PC-3 (cell line): Measurements from ENCODE around the gene CXCL11. TPM values are rescaled to one million over a fixed set of nuclear protein-coding genes. Genes with fewer than 3 reads are reported as not detected.
A peak's percentile ranks its signal among the peaks of the same experiment; 100 is the strongest.

ENCODE experiments used
- ATAC-seq: fragments of 200-7000 bp; cut with Tn5 transposase; 2 replicates; pipeline ENCODE4 v1.9.1; 2020; ENCODE audit warnings: mild to moderate bottlenecking, moderate library complexity
- BruUV-seq: library from RNA; stranded (reverse); fragments of 400-500 nt; replicated peaks from 2 replicates; lab custom pipeline; 2021; lab: Mats Ljungman, UMichigan
- CTCF ChIA-PET: fragments of 300-600 bp; sonication (Branson Sonifier 250); formaldehyde crosslinking; loops from one replicate; lab custom pipeline; 2022; ENCODE audit warnings: antibody characterized with exemption; lab: Charles Lee
- POLR2A ChIA-PET: fragments of 300-600 bp; sonication (Branson Sonifier 250); formaldehyde crosslinking; loops from one replicate; lab custom pipeline; 2022; ENCODE audit warnings: antibody characterized with exemption; ENCODE audit not compliant: unreplicated experiment; lab: Charles Lee
- DNase-seq: peaks from one replicate; pipeline ENCODE4 v3.0.0-alpha.2; 2015
- H2AFZ ChIP-seq: fragments of 300-600 bp; sonication (generic); 2 replicates; pipeline ENCODE4 v1.6.0; 2016; ENCODE audit warnings: antibody characterized with exemption, low read length
- H3F3A ChIP-seq: fragments of 300-600 bp; sonication (generic); one replicate; pipeline ENCODE4 v1.6.0; 2017; ENCODE audit warnings: antibody characterized with exemption, low read length, control low read depth, mild to moderate bottlenecking; ENCODE audit not compliant: unreplicated experiment
- H3K27ac ChIP-seq: fragments of 300-600 bp; sonication (generic); 2 replicates; pipeline ENCODE4 v1.5.1; 2016; ENCODE audit warnings: mild to moderate bottlenecking, low read length
- H3K27me3 ChIP-seq: fragments of 300-600 bp; sonication (generic); 2 replicates; pipeline ENCODE4 v1.6.1; 2016; ENCODE audit warnings: low read length, mixed read lengths
- H3K36me3 ChIP-seq: fragments of 300-600 bp; sonication (generic); 2 replicates; pipeline ENCODE4 v1.6.1; 2016; ENCODE audit warnings: low read depth, mixed run types, low read length, mixed read lengths
- H3K4me1 ChIP-seq: fragments of 300-600 bp; sonication (generic); 2 replicates; pipeline ENCODE4 v1.5.1; 2016; ENCODE audit warnings: low read length; ENCODE audit not compliant: insufficient read depth
- H3K4me2 ChIP-seq: fragments of 300-600 bp; sonication (generic); 2 replicates; pipeline ENCODE4 v1.6.0; 2016; ENCODE audit warnings: low read length
- H3K4me3 ChIP-seq: fragments of 300-600 bp; sonication (generic); 2 replicates; pipeline ENCODE4 v1.5.1; 2016; ENCODE audit warnings: mild to moderate bottlenecking, low read length, mixed read lengths
- H3K79me2 ChIP-seq: fragments of 300-600 bp; sonication (generic); 2 replicates; pipeline ENCODE4 v1.6.1; 2017; ENCODE audit warnings: low read length, mixed read lengths
- H3K9ac ChIP-seq: fragments of 300-600 bp; sonication (generic); 2 replicates; pipeline ENCODE4 v1.6.0; 2016; ENCODE audit warnings: mild to moderate bottlenecking, low read length
- H3K9me2 ChIP-seq: fragments of 300-600 bp; sonication (generic); replicated peaks from 2 replicates; pipeline ENCODE4 v1.6.1; 2016; ENCODE audit warnings: mixed run types, low read length, mixed read lengths
- H3K9me3 ChIP-seq: fragments of 300-600 bp; sonication (generic); 2 replicates; pipeline ENCODE4 v1.6.1; 2016; ENCODE audit warnings: low read length, mixed read lengths
- H4K20me1 ChIP-seq: fragments of 300-600 bp; sonication (generic); 2 replicates; pipeline ENCODE4 v1.6.1; 2016; ENCODE audit warnings: low read length, mixed read lengths
- EZH2 ChIP-seq: fragments of 300-600 bp; sonication (generic); IDR thresholded peaks from one replicate; pipeline ENCODE4 v1.6.1; 2017; ENCODE audit warnings: antibody characterized with exemption, mild to moderate bottlenecking, low read length; ENCODE audit not compliant: unreplicated experiment
- EZH2phosphoT487 ChIP-seq: fragments of 300-600 bp; sonication (generic); IDR thresholded peaks from 2 replicates; pipeline ENCODE4 v1.6.1; 2018; ENCODE audit warnings: mild to moderate bottlenecking, antibody characterized with exemption, low read length, borderline replicate concordance
- intact Hi-C: fragments of 100-400 bp; cut with micrococcal nuclease; formaldehyde crosslinking; loops from 2 replicates; pipeline ENCODE4 v1.9.0; 2023
- total RNA-seq: library from RNA; depleted of rRNA; stranded (reverse); fragments of >200 nt; gene quantifications from 2 replicates; pipeline ENCODE4 v1.2.3, GENCODE V29; 2014
- TF ChIP-seq, protein P1 (sequence below): fragments of 300-600 bp; sonication (generic); conservative IDR thresholded peaks from 2 replicates; pipeline ENCODE4 v1.5.1; 2017; ENCODE audit warnings: antibody characterized with exemption, low read depth, mild to moderate bottlenecking, low read length

CXCL11 gene
- total RNA-seq, 1 experiment from 2014 or later, result not detected

DNA sequence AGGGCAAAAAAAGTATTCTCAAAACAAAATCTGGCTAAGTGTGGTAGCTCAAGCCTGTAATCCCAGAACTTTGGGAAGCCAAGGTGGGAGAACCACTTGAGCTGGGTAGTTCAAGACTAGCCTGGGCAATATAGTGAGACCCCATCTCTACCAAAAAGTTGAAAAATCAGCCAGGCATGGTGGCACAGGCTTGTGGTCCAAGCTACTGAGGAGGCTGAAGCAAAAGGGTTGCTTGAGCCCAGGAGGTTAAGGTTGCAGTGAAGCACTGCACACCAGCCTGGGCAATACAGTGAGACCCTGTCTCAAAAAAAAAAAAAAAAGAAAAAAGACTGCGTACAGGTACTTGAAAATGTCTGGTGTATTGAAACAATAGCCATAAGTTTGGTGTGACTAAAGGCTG is 43.4 kb downstream of the CXCL11 start:
- TF ChIP-seq, protein P1, sequence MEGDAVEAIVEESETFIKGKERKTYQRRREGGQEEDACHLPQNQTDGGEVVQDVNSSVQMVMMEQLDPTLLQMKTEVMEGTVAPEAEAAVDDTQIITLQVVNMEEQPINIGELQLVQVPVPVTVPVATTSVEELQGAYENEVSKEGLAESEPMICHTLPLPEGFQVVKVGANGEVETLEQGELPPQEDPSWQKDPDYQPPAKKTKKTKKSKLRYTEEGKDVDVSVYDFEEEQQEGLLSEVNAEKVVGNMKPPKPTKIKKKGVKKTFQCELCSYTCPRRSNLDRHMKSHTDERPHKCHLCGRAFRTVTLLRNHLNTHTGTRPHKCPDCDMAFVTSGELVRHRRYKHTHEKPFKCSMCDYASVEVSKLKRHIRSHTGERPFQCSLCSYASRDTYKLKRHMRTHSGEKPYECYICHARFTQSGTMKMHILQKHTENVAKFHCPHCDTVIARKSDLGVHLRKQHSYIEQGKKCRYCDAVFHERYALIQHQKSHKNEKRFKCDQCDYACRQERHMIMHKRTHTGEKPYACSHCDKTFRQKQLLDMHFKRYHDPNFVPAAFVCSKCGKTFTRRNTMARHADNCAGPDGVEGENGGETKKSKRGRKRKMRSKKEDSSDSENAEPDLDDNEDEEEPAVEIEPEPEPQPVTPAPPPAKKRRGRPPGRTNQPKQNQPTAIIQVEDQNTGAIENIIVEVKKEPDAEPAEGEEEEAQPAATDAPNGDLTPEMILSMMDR, result no peak
- TF ChIP-seq EZH2phosphoT487 (no peak), EZH2 (no peak)
- no peak overlapping the region for H3K27ac ChIP-seq
- no peak overlapping the region for H3K9ac ChIP-seq
- H3K4me3 ChIP-seq, result no peak overlapping the region
- ChIA-PET CTCF (interaction anchor here (0.7 to 0.8 kb wide), 2 partner anchors 51 to 72 kb away, joined by 3 to 15 read pairs; partner anchors contain the start of gene NAAA), POLR2A (no interaction called here)
- DNase-seq (no peak), ATAC-seq (no peak)
- no peaks in the 10 kb centered on the region for H3K27me3 ChIP-seq
- H3K79me2 ChIP-seq, result peaks cover 36% of the 10 kb centered on the region
- no peaks in the 10 kb centered on the region for H3K9me2 ChIP-seq
- BruUV-seq, result no TSS peak
- H2AFZ ChIP-seq, result no peak overlapping the region
- H3K36me3 ChIP-seq, result no peaks in the 10 kb centered on the region
- intact Hi-C loops, result no loop called here
- H4K20me1 ChIP-seq, result peaks cover 20% of the 10 kb centered on the region
- no peaks in the 10 kb centered on the region for H3F3A ChIP-seq
- no peaks in the 10 kb centered on the region for H3K9me3 ChIP-seq
- H3K4me2 ChIP-seq, result no peak overlapping the region
- H3K4me1 ChIP-seq, result peaks cover 7% of the 10 kb centered on the region; the same call in 1 of the 2 replicates

DNA sequence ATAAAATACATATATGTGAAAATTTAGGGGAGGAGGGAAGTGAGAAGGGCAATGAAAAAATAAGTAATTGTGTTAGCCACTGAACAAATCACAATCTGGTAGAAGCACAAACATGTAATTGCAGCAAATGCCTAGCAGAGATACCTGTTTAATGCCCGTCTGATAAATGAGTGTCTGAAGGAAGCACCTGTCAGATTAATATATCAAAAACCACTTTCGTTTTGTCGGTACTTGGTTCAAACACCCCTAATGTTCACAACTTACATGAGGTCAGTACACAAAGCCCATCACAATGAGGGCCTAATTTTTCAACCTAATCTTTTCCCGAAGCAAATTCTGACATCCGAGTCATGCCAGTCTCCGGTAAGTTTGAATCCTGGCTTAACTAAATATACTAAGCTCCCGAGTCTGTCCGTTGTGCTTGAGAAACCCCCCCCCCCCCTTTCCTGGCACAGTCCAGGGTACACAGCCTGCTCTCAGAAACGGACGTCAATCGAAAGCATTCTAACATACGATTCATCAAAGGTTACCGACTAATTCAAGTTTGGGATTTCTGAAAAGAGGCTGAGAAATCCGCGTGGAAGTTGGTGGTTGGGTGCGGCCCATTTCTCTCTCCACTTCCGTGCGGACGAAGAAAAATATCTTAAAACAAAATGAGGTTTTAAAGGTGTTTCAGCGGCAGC is 45.9 kb downstream of the CXCL11 start:
- intact Hi-C loops, result no loop called here
- peak overlapping the region; percentile 79 for H3K4me3 ChIP-seq

More for the DNA sequence above, 45.9 kb downstream of the CXCL11 start:
- DNase-seq, result no peak
- CTCF ChIA-PET, result no interaction called here
- Histone ChIP-seq H3K36me3 (no peaks in the 10 kb centered on the region), H4K20me1 (peaks cover 20% of the 10 kb centered on the region), H3K9ac (peak overlapping the region; percentile 95), H3K9me2 (no peaks in the 10 kb centered on the region), H3K27me3 (no peaks in the 10 kb centered on the region), H2AFZ (peak overlapping the region; percentile 96), H3K4me1 (peaks cover 11% of the 10 kb centered on the region), H3K27ac (peak overlapping the region; percentile 24), H3K4me2 (peak overlapping the region; percentile 99), H3F3A (no peaks in the 10 kb centered on the region), H3K79me2 (peaks cover 61% of the 10 kb centered on the region), H3K9me3 (no peaks in the 10 kb centered on the region)
- peak; percentile 8; the same call in 1 of the 2 replicates for ATAC-seq
- TF ChIP-seq EZH2phosphoT487 (no peak), EZH2 (no peak)
- TF ChIP-seq, protein P1, result no peak
- POLR2A ChIA-PET, result no interaction called here
- no TSS peak for BruUV-seq
